HEK293T (cell line): ENCODE measurements around the gene TRIM59.
"Not testable (repeated sequence)": the region's sequence is repeated elsewhere in the genome, so short reads cannot be mapped to it uniquely, and the experiment has no call there.

Experiments used
- CTCF ChIA-PET: fragments of 350-600 bp; formaldehyde crosslinking; extraction: SDS; loops from one replicate; lab custom pipeline; 2021; ENCODE audit warnings: antibody characterized with exemption, inconsistent platforms; lab: Yijun Ruan, JAX
- POLR2A ChIA-PET: fragments of 350-600 bp; formaldehyde crosslinking; extraction: SDS; loops from one replicate; lab custom pipeline; 2020; ENCODE audit warnings: antibody characterized with exemption, inconsistent platforms; lab: Yijun Ruan, JAX
- DNase-seq: peaks from one replicate; pipeline ENCODE4 v3.0.0; 2012; ENCODE audit warnings: mixed read lengths; ENCODE audit errors: extremely low spot score
- ARNT ChIP-seq: fragments of 450-650 bp; IDR thresholded peaks from 2 replicates; pipeline ENCODE4 v1.6.1; 2017; ENCODE audit warnings: mild to moderate bottlenecking
- BHLHE40 ChIP-seq: fragments of 450-650 bp; IDR thresholded peaks from 2 replicates; pipeline ENCODE4 v1.6.1; 2016; ENCODE audit warnings: mild to moderate bottlenecking, moderate library complexity, borderline replicate concordance
- CTBP1 ChIP-seq: fragments of 450-650 bp; IDR thresholded peaks from 2 replicates; pipeline ENCODE4 v1.6.1; 2016; ENCODE audit warnings: borderline replicate concordance
- ELF4 ChIP-seq: fragments of 450-650 bp; IDR thresholded peaks from 2 replicates; pipeline ENCODE4 v1.6.1; 2017; ENCODE audit warnings: antibody characterized with exemption
- FOXA1 ChIP-seq: fragments of 450-650 bp; IDR thresholded peaks from 2 replicates; pipeline ENCODE4 v1.6.1; 2016; ENCODE audit warnings: mild to moderate bottlenecking
- FOXK2 ChIP-seq: fragments of 450-650 bp; IDR thresholded peaks from 2 replicates; pipeline ENCODE4 v1.6.1; 2016; ENCODE audit warnings: mild to moderate bottlenecking
- FOXM1 ChIP-seq: fragments of 450-650 bp; IDR thresholded peaks from 2 replicates; pipeline ENCODE4 v1.6.1; 2017; ENCODE audit warnings: mild to moderate bottlenecking, borderline replicate concordance
- HDGF ChIP-seq: fragments of 450-650 bp; IDR thresholded peaks from 2 replicates; pipeline ENCODE4 v1.6.1; 2017; ENCODE audit warnings: antibody characterized with exemption, borderline replicate concordance
- L3MBTL2 ChIP-seq: fragments of 450-650 bp; conservative IDR thresholded peaks from 2 replicates; pipeline ENCODE4 v1.6.1; 2016; ENCODE audit warnings: mild to moderate bottlenecking
- LEF1 ChIP-seq: fragments of 450-650 bp; IDR thresholded peaks from 2 replicates; pipeline ENCODE4 v1.6.1; 2017; ENCODE audit warnings: mild to moderate bottlenecking, borderline replicate concordance
- NFRKB ChIP-seq: fragments of 450-650 bp; IDR thresholded peaks from 2 replicates; pipeline ENCODE4 v1.6.1; 2016; ENCODE audit warnings: mild to moderate bottlenecking, moderate library complexity
- PKNOX1 ChIP-seq: fragments of 450-650 bp; IDR thresholded peaks from 2 replicates; pipeline ENCODE4 v1.6.1; 2016
- SP1 ChIP-seq: fragments of 450-650 bp; IDR thresholded peaks from 2 replicates; pipeline ENCODE4 v1.6.1; 2017
- SUZ12 ChIP-seq: fragments of 450-650 bp; IDR thresholded peaks from 2 replicates; pipeline ENCODE4 v1.6.1; 2016; ENCODE audit warnings: mild to moderate bottlenecking
- TARDBP ChIP-seq: fragments of 450-650 bp; IDR thresholded peaks from 2 replicates; pipeline ENCODE4 v1.6.1; 2016
- ZNF384 ChIP-seq: fragments of 450-650 bp; IDR thresholded peaks from 2 replicates; pipeline ENCODE4 v1.6.1; 2016

Gene TRIM59

GRCh38 chr3:160455846-160456245 is 6.3 kb upstream of the TRIM59 start:
- no peak for DNase-seq
- TF ChIP-seq ZNF384 = no peak
- no peak for TF ChIP-seq FOXK2
- TF ChIP-seq L3MBTL2 = no peak
- no peak for TF ChIP-seq FOXM1
- no peak for TF ChIP-seq PKNOX1
- TF ChIP-seq TARDBP = no peak
- no peak for TF ChIP-seq BHLHE40
- TF ChIP-seq FOXA1 = no peak
- TF ChIP-seq SP1 = no peak
- TF ChIP-seq HDGF = no peak
- TF ChIP-seq SUZ12 = no peak
- ChIA-PET CTCF (no interaction called here), POLR2A (no interaction called here)

- ChIA-PET POLR2A (no interaction called here), CTCF (no interaction called here)
- TF ChIP-seq ARNT (no peak), LEF1 (no peak), TARDBP (no peak), SP1 (no peak), FOXK2 (no peak), SUZ12 (no peak), NFRKB (no peak), CTBP1 (no peak), ELF4 (no peak), ZNF384 (no peak), L3MBTL2 (no peak)
- no peak for DNase-seq
Observed at GRCh38 chr3:160454995-160455394, 5.4 kb upstream of the TRIM59 start.

DNA sequence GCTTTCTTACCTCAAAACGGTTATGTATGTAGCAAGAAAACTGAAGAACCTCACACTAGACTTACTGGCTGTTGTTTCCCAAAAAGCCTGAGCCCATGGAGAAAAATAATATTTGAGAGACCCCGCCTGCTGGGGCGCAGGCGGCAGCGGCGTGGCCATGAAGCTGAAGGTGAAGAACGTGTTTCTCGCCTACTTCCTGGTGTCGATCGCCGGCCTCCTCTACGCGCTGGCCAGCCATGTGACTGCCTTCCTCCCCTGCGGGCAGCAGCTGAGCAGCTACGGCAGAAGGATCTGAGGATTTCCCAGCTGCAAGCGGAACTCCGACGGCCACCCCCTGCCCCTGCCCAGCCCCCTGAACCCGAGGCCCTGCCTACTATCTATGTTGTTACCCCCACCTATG is 2.7 kb upstream of the TRIM59 start:
- DNase-seq, POLR2A ChIA-PET, CTCF ChIA-PET: not testable (repeated sequence)

GRCh38 chr3:160451602-160452001 is 2.0 kb upstream of the TRIM59 start:
- CTCF ChIA-PET = no interaction called here
- POLR2A ChIA-PET = no interaction called here
- DNase-seq = no peak
- TF ChIP-seq PKNOX1 = no peak
- no peak for TF ChIP-seq SP1
- no peak for TF ChIP-seq HDGF
- TF ChIP-seq BHLHE40 = no peak
- no peak for TF ChIP-seq FOXM1
- no peak for TF ChIP-seq FOXK2
- no peak for TF ChIP-seq ELF4
- no peak for TF ChIP-seq NFRKB
- no peak for TF ChIP-seq TARDBP

DNA sequence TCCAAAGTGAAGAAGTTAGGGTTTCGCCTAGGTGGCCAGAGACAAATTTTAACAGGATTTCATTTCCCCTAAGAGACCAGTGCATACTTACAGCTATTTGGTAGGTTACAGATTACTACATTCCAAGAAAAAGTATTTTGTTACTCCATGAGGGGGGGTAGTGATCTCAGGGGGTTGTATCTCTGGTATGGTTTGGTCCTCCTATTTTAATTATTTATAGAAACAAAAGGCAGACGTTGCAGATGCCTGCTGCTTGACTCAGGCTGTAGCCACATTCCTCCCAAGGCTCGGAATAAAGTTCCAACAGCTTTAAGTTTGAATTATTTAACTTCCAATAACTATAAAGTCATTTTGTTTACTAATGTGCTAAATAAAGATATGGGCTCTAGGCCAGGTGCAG is 1.3 kb upstream of the TRIM59 start:
- CTCF ChIA-PET = interaction anchor here (1.3 kb wide), 1 partner anchor 32 kb away, joined by 3 read pairs; no protein-coding TSS in a partner anchor
- no peak for DNase-seq

DNA sequence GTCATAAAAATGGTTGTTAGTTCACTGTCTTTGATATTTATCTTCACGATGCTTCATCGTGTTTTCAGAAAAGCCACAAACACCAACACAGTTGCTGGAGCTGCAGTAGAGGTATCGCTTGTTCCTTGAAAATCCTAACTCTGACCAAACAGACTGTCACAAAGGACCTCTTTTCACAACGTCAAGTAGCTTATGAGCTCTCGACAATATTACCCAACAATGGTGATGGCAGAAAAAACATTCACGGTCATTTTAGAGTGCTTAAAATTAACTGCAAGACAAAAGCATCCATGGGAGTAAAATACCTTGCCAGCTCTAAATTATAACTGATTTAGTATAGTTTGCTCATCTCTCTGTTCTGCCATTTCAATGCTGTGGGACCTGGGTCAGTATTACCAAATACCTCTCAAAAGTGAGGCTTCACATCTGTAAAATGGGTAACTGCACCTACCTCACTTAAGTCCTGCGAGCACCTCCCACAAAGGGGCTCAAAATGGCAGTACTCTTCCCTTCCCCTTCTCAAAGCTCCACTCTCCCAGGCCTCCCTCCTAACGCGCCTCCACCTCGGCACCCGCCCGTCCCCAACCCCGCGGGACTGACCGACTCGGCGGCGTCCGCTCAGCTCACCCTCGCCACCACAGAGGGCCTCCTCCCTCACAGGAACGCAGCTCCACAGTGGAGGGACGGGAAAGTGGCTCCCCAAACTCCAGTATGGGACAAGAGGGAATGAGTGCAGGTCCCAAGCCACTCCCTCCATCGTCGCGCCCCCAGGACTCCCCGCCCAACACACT is 546 bp downstream of the TRIM59 start:
- ChIA-PET CTCF (no interaction called here), POLR2A (interaction anchor here (1.0 to 2.8 kb wide), 8 partner anchors 9 to 286 kb away, joined by 3 to 20 read pairs (median 6); no protein-coding TSS in a partner anchor)
- no peak for DNase-seq
- TF ChIP-seq BHLHE40 = no peak
- no peak for TF ChIP-seq ZNF384
- peak; percentile 76; the same call in 1 of the 2 replicates for TF ChIP-seq FOXM1
- TF ChIP-seq HDGF = 0 out of 2 replicates have a peak, but pooled peaks have one; percentile 16

More for the DNA sequence above, 1.3 kb upstream of the TRIM59 start:
- POLR2A ChIA-PET = interaction anchor here (2.8 kb wide), 1 partner anchor 8 kb away, joined by 20 read pairs; no protein-coding TSS in a partner anchor
- no peak for TF ChIP-seq BHLHE40
- no peak for TF ChIP-seq HDGF
- TF ChIP-seq PKNOX1 = no peak
- no peak for TF ChIP-seq LEF1
- TF ChIP-seq ELF4 = no peak
- no peak for TF ChIP-seq ZNF384
- no peak for TF ChIP-seq L3MBTL2
- no peak for TF ChIP-seq FOXM1
- TF ChIP-seq SUZ12 = no peak
- TF ChIP-seq TARDBP = no peak
- no peak for TF ChIP-seq ARNT

- ChIA-PET POLR2A (no interaction called here), CTCF (no interaction called here)
- TF ChIP-seq ELF4 = no peak
- TF ChIP-seq PKNOX1 = no peak
- no peak for TF ChIP-seq SP1
- no peak for TF ChIP-seq FOXK2
- TF ChIP-seq LEF1 = no peak
- TF ChIP-seq L3MBTL2 = no peak
- TF ChIP-seq ZNF384 = no peak
- TF ChIP-seq ARNT = no peak
- TF ChIP-seq HDGF = no peak
- TF ChIP-seq BHLHE40 = no peak
- TF ChIP-seq NFRKB = no peak
- DNase-seq = no peak
Observed at GRCh38 chr3:160447544-160447943, 2.0 kb downstream of the TRIM59 start.
